ENCODE results near the gene SAPCD2.

Gene SAPCD2

GRCh38 chr9:137110911-137111787 lies 40.8 kb upstream of the SAPCD2 start:
- no peak for DNase-seq (ENCODE audit: low read depth, low spot score)
- ChIA-PET POLR2A (no interaction called here), CTCF (interaction anchor here (2.1 kb wide), 1 partner anchor 126 kb away, joined by 5 read pairs; no protein-coding TSS in a partner anchor)
- no peak for TF ChIP-seq CTCF (IDR thresholded peaks at IDR 0.05; ENCODE audit: insufficient read depth, low read length, missing control alignments)
- no peak overlapping the region for H3K4me3 ChIP-seq (ENCODE audit: low read depth, low read length)

- DNase-seq (ENCODE audit: low read depth, low spot score), result no peak
- H3K4me3 ChIP-seq (ENCODE audit: low read depth, low read length), result no peak overlapping the region
- TF ChIP-seq CTCF (IDR thresholded peaks at IDR 0.05; ENCODE audit: insufficient read depth, low read length, missing control alignments), result no peak
- CTCF ChIA-PET, result no interaction called here
- POLR2A ChIA-PET, result no interaction called here
These were observed 40.0 kb upstream of the SAPCD2 start for GRCh38 chr9:137110147-137110910.

GRCh38 chr9:137109250-137110146 lies 39.1 kb upstream of the SAPCD2 start:
- CTCF ChIA-PET, result interaction anchor here (1.1 to 1.2 kb wide), 2 partner anchors 117 to 127 kb away, joined by 3 to 6 read pairs; no protein-coding TSS in a partner anchor
- no peak for DNase-seq (ENCODE audit: low read depth, low spot score)
- TF ChIP-seq CTCF (IDR thresholded peaks at IDR 0.05; ENCODE audit: insufficient read depth, low read length, missing control alignments), result no peak

GRCh38 chr9:137108608-137109249 lies 38.4 kb upstream of the SAPCD2 start:
- no peak for TF ChIP-seq CTCF (IDR thresholded peaks at IDR 0.05; ENCODE audit: insufficient read depth, low read length, missing control alignments)
- H3K4me3 ChIP-seq (ENCODE audit: low read depth, low read length), result no peak overlapping the region
- ChIA-PET POLR2A (interaction anchor here (1.0 kb wide), 1 partner anchor 21 kb away, joined by 4 read pairs; no protein-coding TSS in a partner anchor), CTCF (interaction anchor here (1.1 to 1.2 kb wide), 2 partner anchors 118 to 128 kb away, joined by 3 to 6 read pairs; no protein-coding TSS in a partner anchor)
- DNase-seq (ENCODE audit: low read depth, low spot score), result no peak

More at GRCh38 chr9:137109250-137110146, 39.1 kb upstream of the SAPCD2 start:
- no peak overlapping the region for H3K4me3 ChIP-seq (ENCODE audit: low read depth, low read length)
- POLR2A ChIA-PET, result interaction anchor here (1.0 kb wide), 1 partner anchor 20 kb away, joined by 4 read pairs; no protein-coding TSS in a partner anchor

- CTCF ChIA-PET, result interaction anchor here (1.1 to 1.2 kb wide), 2 partner anchors 118 to 128 kb away, joined by 3 read pairs; no protein-coding TSS in a partner anchor
- no peak overlapping the region for H3K4me3 ChIP-seq (ENCODE audit: low read depth, low read length)
- TF ChIP-seq CTCF (IDR thresholded peaks at IDR 0.05; ENCODE audit: insufficient read depth, low read length, missing control alignments), result no peak
- DNase-seq (ENCODE audit: low read depth, low spot score), result no peak
- POLR2A ChIA-PET, result no interaction called here
These were observed 37.6 kb upstream of the SAPCD2 start for GRCh38 chr9:137107982-137108381.

Data from AG04449 (cell line).